HepG2 (cell line): ENCODE measurements around the gene TERC. TPM values are rescaled to one million over a fixed set of nuclear protein-coding genes. Genes with fewer than 3 reads are reported as not detected.

Experiments
- EED ChIP-seq: sonication (generic); formaldehyde crosslinking; IDR thresholded peaks from 2 replicates; pipeline ENCODE4 v1.5.0; 2020; ENCODE audit warnings: mild to moderate bottlenecking, missing genetic modification reagents
- HMGXB4 ChIP-seq, 2 experiments: sonication (generic) in 1 of 2; formaldehyde crosslinking in 1 of 2; IDR thresholded peaks; 2 replicates each; pipeline versions ENCODE4 v1.4.0 to v1.6.1; 2018 to 2020; ENCODE audit warnings: missing genetic modification reagents in 2 of 2, borderline replicate concordance in 1 of 2, low read depth in 1 of 2, mild to moderate bottlenecking in 1 of 2, missing biosample characterization in 1 of 2
- HNRNPLL ChIP-seq: fragments of 200-400 bp; formaldehyde crosslinking; IDR thresholded peaks from 2 replicates; pipeline ENCODE4 v1.6.1; 2017; ENCODE audit warnings: mild to moderate bottlenecking, low read depth, low read length; ENCODE audit not compliant: poor library complexity, severe bottlenecking
- JUND ChIP-seq: sonication (generic); formaldehyde crosslinking; IDR thresholded peaks from 2 replicates; pipeline ENCODE4 v1.8.0; 2022; ENCODE audit warnings: mild to moderate bottlenecking, missing genetic modification reagents
- KIAA2018 ChIP-seq: sonication (generic); formaldehyde crosslinking; IDR thresholded peaks from 2 replicates; pipeline ENCODE4 v1.5.0; 2020; ENCODE audit warnings: mild to moderate bottlenecking, missing genetic modification reagents, borderline replicate concordance
- MYC ChIP-seq: sonication (generic); formaldehyde crosslinking; IDR thresholded peaks from 2 replicates; pipeline ENCODE4 v1.9.0; 2021; ENCODE audit warnings: missing genetic modification reagents, borderline replicate concordance
- NFIB ChIP-seq: sonication (generic); formaldehyde crosslinking; IDR thresholded peaks from 2 replicates; pipeline ENCODE4 v1.9.0; 2021; ENCODE audit warnings: missing genetic modification reagents, mild to moderate bottlenecking, borderline replicate concordance
- POLR2A ChIP-seq, 2 experiments: IDR thresholded peaks; 2 replicates each; pipeline ENCODE4 v1.6.1; 2011; ENCODE audit warnings: low read depth in 2 of 2, low read length in 2 of 2, mild to moderate bottlenecking in 1 of 2, moderate library complexity in 1 of 2; ENCODE audit not compliant: insufficient read depth in 1 of 2
- SOX13 ChIP-seq, 3 experiments: fragments of 450-650 bp in 1 of 3; sonication (generic) in 1 of 3; formaldehyde crosslinking in 1 of 3; IDR thresholded peaks in 2 of 3; conservative IDR thresholded peaks in 1 of 3; 2 replicates each; pipeline versions ENCODE4 v1.5.0 to v1.6.1; 2016 to 2020; ENCODE audit warnings: antibody characterized with exemption in 1 of 3, mild to moderate bottlenecking in 1 of 3, missing compliant biosample characterization in 1 of 3, missing genetic modification reagents in 1 of 3, moderate library complexity in 1 of 3
- ZMYM4 ChIP-seq: sonication (generic); formaldehyde crosslinking; IDR thresholded peaks from 2 replicates; pipeline ENCODE4 v1.8.1; 2023; ENCODE audit warnings: mild to moderate bottlenecking, missing genetic modification reagents
- polyA plus RNA-seq, 8 experiments: library from polyadenylated mRNA; depleted of rRNA in 3 of 8; stranded (reverse) in 7 of 8; unstranded in 1 of 8; fragments of >200 nt; fragmentation: Illumina TruSeq in 4 of 8; extraction: Trizol in 4 of 8; gene quantifications; 2 replicates each; pipeline versions ENCODE4 v1.2.1 to v1.2.3, GENCODE V29; 2011 to 2016; ENCODE audit warnings: low read depth in 4 of 8, missing spikeins in 1 of 8, mixed read lengths in 1 of 8; ENCODE audit not compliant: insufficient read depth in 1 of 8
- total RNA-seq, 5 experiments: library from RNA; depleted of rRNA; stranded (reverse); fragments of >200 nt; fragmentation: Illumina TruSeq; extraction: Trizol; gene quantifications; 2 replicates each; pipeline ENCODE4 v1.2.3, GENCODE V29; 2016; ENCODE audit warnings: low read depth in 1 of 5
- TF ChIP-seq, protein P1 (sequence below): sonication (generic); formaldehyde crosslinking; IDR thresholded peaks from 2 replicates; pipeline ENCODE4 v1.5.1; 2020; ENCODE audit warnings: missing genetic modification reagents, mild to moderate bottlenecking, borderline replicate concordance
- TF ChIP-seq, protein P2 (sequence below): IDR thresholded peaks from 2 replicates; pipeline ENCODE4 v1.6.1; 2016

The TERC gene
- total and polyA plus RNA-seq, 2 of the 13 experiments (the other 11 are each of a cell fraction or from before 2014, with no cell fraction given): 1.3 to 74.6 TPM

- TF ChIP-seq KIAA2018 (CRISPR knock-in tag): no peak
- peak; percentile 73 for TF ChIP-seq ZMYM4 (CRISPR knock-in tag)
- TF ChIP-seq SOX13 (IDR thresholded peaks at IDR 0.05): no peak
- peak in 1 of 2 experiments; percentile 57; a peak in 2 of 4 replicates for TF ChIP-seq SOX13 (CRISPR knock-in tag; conservative IDR thresholded peaks at IDR 0.05 in 1 of 2, IDR thresholded peaks at IDR 0.05 in 1 of 2)
- no peak for TF ChIP-seq NFIB (CRISPR knock-in tag)
- TF ChIP-seq POLR2A (IDR thresholded peaks at IDR 0.05; ENCODE audit: insufficient read depth in 1 of 2, low read depth in 2 of 2, low read length in 2 of 2): peak; percentile 89 to 97
- peak; percentile 76; the same call in 1 of the 2 replicates for TF ChIP-seq EED
- TF ChIP-seq HNRNPLL: no peak
- peak; percentile 65; the same call in 1 of the 2 replicates for TF ChIP-seq MYC (CRISPR knock-in tag)
- TF ChIP-seq, protein P1, sequence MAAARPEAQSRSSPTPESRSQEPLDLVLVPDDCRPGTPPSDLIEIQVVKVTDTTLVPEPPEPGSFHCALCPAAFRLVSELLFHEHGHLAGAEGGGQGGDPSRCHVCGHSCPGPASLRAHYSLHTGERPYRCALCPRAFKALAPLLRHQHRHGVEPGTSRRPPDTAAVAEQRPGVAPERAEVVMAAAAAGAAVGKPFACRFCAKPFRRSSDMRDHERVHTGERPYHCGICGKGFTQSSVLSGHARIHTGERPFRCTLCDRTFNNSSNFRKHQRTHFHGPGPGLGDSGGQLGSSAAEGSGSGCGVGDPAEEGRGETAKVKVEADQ (CRISPR knock-in tag): peak; percentile 55; the same call in 1 of the 2 replicates
- TF ChIP-seq, protein P2, sequence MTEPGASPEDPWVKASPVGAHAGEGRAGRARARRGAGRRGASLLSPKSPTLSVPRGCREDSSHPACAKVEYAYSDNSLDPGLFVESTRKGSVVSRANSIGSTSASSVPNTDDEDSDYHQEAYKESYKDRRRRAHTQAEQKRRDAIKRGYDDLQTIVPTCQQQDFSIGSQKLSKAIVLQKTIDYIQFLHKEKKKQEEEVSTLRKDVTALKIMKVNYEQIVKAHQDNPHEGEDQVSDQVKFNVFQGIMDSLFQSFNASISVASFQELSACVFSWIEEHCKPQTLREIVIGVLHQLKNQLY (CRISPR knock-in tag): no peak; the same call in 1 of the 2 replicates
- TF ChIP-seq JUND (CRISPR knock-in tag): peak; percentile 72; the same call in 1 of the 2 replicates
- TF ChIP-seq HMGXB4 (CRISPR knock-in tag; IDR thresholded peaks at IDR 0.05; ENCODE audit: borderline replicate concordance in 1 of 2, low read depth in 1 of 2): peak; percentile 89 to 97
Observed at GRCh38 chr3:169772897-169773816, 8.3 kb upstream of the TERC start, which contains the start of gene MYNN (continued).
